Prostate gland (tissue), 2 donors: ENCODE results near the gene LDLRAD4.

Source experiments
- POLR2A ChIP-seq: fragments of 450-650 bp; IDR thresholded peaks from one replicate; pipeline ENCODE4 v1.6.1; 2016; ENCODE audit warnings: antibody characterized with exemption, mild to moderate bottlenecking
- TF ChIP-seq, protein P1 (sequence below), 4 experiments: fragments of 200-600 bp in 2 of 4; fragments of 450-650 bp in 2 of 4; sonication (generic) in 2 of 4; IDR thresholded peaks; 1 replicate in 3 of 4; 2 replicates in 1 of 4; pipeline ENCODE4 v1.5.1; 2016 to 2019; ENCODE audit warnings: antibody characterized with exemption in 4 of 4, mild to moderate bottlenecking in 2 of 4, moderate library complexity in 2 of 4

GRCh38 chr18:13361431-13361830 lies 142.9 kb downstream of the LDLRAD4 start:
- TF ChIP-seq, protein P1, sequence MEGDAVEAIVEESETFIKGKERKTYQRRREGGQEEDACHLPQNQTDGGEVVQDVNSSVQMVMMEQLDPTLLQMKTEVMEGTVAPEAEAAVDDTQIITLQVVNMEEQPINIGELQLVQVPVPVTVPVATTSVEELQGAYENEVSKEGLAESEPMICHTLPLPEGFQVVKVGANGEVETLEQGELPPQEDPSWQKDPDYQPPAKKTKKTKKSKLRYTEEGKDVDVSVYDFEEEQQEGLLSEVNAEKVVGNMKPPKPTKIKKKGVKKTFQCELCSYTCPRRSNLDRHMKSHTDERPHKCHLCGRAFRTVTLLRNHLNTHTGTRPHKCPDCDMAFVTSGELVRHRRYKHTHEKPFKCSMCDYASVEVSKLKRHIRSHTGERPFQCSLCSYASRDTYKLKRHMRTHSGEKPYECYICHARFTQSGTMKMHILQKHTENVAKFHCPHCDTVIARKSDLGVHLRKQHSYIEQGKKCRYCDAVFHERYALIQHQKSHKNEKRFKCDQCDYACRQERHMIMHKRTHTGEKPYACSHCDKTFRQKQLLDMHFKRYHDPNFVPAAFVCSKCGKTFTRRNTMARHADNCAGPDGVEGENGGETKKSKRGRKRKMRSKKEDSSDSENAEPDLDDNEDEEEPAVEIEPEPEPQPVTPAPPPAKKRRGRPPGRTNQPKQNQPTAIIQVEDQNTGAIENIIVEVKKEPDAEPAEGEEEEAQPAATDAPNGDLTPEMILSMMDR (IDR thresholded peaks at IDR 0.05), result no peak
- TF ChIP-seq POLR2A, result no peak
